DOHH2 (cell line): ENCODE data around the gene OOSP3.
"Not testable (repeated sequence)": the region's sequence is repeated elsewhere in the genome, so short reads cannot be mapped to it uniquely, and the experiment has no call there.

ENCODE experiments used
- H3F3A ChIP-seq: fragments of 200-600 bp; sonication (generic), shearing (Covaris generic); 2 replicates; pipeline ENCODE4 v1.6.0; 2016; ENCODE audit warnings: antibody characterized with exemption, mild to moderate bottlenecking; ENCODE audit not compliant: control insufficient read depth, insufficient read depth
- H3K27ac ChIP-seq: fragments of 200-600 bp; sonication (generic); 2 replicates; pipeline ENCODE4 v1.5.1; 2014; ENCODE audit warnings: low read depth, mild to moderate bottlenecking, low read length, moderate library complexity
- H3K27me3 ChIP-seq: fragments of 200-600 bp; sonication (generic); 2 replicates; pipeline ENCODE4 v1.6.1; 2014; ENCODE audit warnings: mild to moderate bottlenecking, low read length, mixed read lengths; ENCODE audit not compliant: control insufficient read depth
- H3K36me3 ChIP-seq: fragments of 200-600 bp; sonication (generic); 2 replicates; pipeline ENCODE4 v1.6.1; 2014; ENCODE audit warnings: mild to moderate bottlenecking, low read length, moderate library complexity, mixed read lengths; ENCODE audit not compliant: control insufficient read depth
- H3K4me1 ChIP-seq: fragments of 200-600 bp; sonication (generic); 2 replicates; pipeline ENCODE4 v1.6.1; 2014; ENCODE audit warnings: mild to moderate bottlenecking, low read length, mixed read lengths; ENCODE audit not compliant: control insufficient read depth
- H3K4me2 ChIP-seq: fragments of 200-600 bp; sonication (generic); 2 replicates; pipeline ENCODE4 v1.6.0; 2014; ENCODE audit warnings: mild to moderate bottlenecking, low read length, moderate library complexity
- H3K4me3 ChIP-seq: fragments of 200-600 bp; sonication (generic); 2 replicates; pipeline ENCODE4 v1.5.1; 2014; ENCODE audit warnings: mild to moderate bottlenecking, low read length, mixed read lengths
- H3K79me2 ChIP-seq: fragments of 200-600 bp; sonication (generic); 2 replicates; pipeline ENCODE4 v1.6.1; 2014; ENCODE audit warnings: mild to moderate bottlenecking, low read length, mixed read lengths; ENCODE audit not compliant: control insufficient read depth
- H3K9me2 ChIP-seq: fragments of 200-600 bp; sonication (generic); replicated peaks from 2 replicates; pipeline ENCODE4 v1.6.1; 2014; ENCODE audit warnings: mild to moderate bottlenecking, low read length, mixed read lengths; ENCODE audit not compliant: control insufficient read depth
- H3K9me3 ChIP-seq: fragments of 200-600 bp; sonication (generic); 2 replicates; pipeline ENCODE4 v1.6.1; 2014; ENCODE audit warnings: antibody characterized with exemption, low read length, mixed read lengths; ENCODE audit not compliant: control insufficient read depth, insufficient read depth
- H4K20me1 ChIP-seq: fragments of 200-600 bp; sonication (generic); 2 replicates; pipeline ENCODE4 v1.6.0; 2014; ENCODE audit warnings: low read depth, mild to moderate bottlenecking, antibody characterized with exemption, low read length, moderate library complexity; ENCODE audit not compliant: control insufficient read depth, insufficient read depth
- EZH2phosphoT487 ChIP-seq: fragments of 200-600 bp; sonication (generic); IDR thresholded peaks from 2 replicates; pipeline ENCODE4 v1.6.1; 2017; ENCODE audit warnings: borderline replicate concordance, mild to moderate bottlenecking, antibody characterized with exemption, low read length, moderate library complexity, mixed read lengths
- TF ChIP-seq, protein P1 (sequence below): fragments of 200-600 bp; sonication (generic); IDR thresholded peaks from one replicate; pipeline ENCODE4 v1.5.1; 2014; ENCODE audit warnings: antibody characterized with exemption, mild to moderate bottlenecking, low read depth, low read length; ENCODE audit not compliant: poor library complexity, severe bottlenecking

OOSP3 gene

GRCh38 chr11:59899532-59899931 lies 20.9 kb downstream of the OOSP3 start:
- Histone ChIP-seq H3K9me2 (no peaks in the 10 kb centered on the region), H3K4me2 (no peak overlapping the region), H3K27me3 (no peaks in the 10 kb centered on the region), H3K4me3 (no peak overlapping the region), H3K9me3 (no peaks in the 10 kb centered on the region), H3K27ac (no peak overlapping the region), H3K4me1 (no peaks in the 10 kb centered on the region), H3K79me2 (no peaks in the 10 kb centered on the region), H3F3A (no peaks in the 10 kb centered on the region), H3K36me3 (no peaks in the 10 kb centered on the region), H4K20me1 (no peaks in the 10 kb centered on the region)
- TF ChIP-seq EZH2phosphoT487, result no peak
- TF ChIP-seq, protein P1, sequence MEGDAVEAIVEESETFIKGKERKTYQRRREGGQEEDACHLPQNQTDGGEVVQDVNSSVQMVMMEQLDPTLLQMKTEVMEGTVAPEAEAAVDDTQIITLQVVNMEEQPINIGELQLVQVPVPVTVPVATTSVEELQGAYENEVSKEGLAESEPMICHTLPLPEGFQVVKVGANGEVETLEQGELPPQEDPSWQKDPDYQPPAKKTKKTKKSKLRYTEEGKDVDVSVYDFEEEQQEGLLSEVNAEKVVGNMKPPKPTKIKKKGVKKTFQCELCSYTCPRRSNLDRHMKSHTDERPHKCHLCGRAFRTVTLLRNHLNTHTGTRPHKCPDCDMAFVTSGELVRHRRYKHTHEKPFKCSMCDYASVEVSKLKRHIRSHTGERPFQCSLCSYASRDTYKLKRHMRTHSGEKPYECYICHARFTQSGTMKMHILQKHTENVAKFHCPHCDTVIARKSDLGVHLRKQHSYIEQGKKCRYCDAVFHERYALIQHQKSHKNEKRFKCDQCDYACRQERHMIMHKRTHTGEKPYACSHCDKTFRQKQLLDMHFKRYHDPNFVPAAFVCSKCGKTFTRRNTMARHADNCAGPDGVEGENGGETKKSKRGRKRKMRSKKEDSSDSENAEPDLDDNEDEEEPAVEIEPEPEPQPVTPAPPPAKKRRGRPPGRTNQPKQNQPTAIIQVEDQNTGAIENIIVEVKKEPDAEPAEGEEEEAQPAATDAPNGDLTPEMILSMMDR, result no peak

GRCh38 chr11:59900366-59901126 lies 22.0 kb downstream of the OOSP3 start:
- Histone ChIP-seq H3K79me2 (no peaks in the 10 kb centered on the region), H3K9me3 (no peaks in the 10 kb centered on the region), H3K4me3 (no peak overlapping the region), H3K4me2 (no peak overlapping the region), H4K20me1 (no peaks in the 10 kb centered on the region), H3K27ac (no peak overlapping the region), H3K27me3 (no peaks in the 10 kb centered on the region), H3F3A (no peaks in the 10 kb centered on the region), H3K4me1 (no peaks in the 10 kb centered on the region), H3K36me3 (no peaks in the 10 kb centered on the region), H3K9me2 (no peaks in the 10 kb centered on the region)
- TF ChIP-seq, protein P1, result no peak
- TF ChIP-seq EZH2phosphoT487, result no peak

GRCh38 chr11:59901306-59901705 lies 22.7 kb downstream of the OOSP3 start:
- no peaks in the 10 kb centered on the region for H3F3A ChIP-seq
- H3K27ac ChIP-seq, result no peak overlapping the region
- no peaks in the 10 kb centered on the region for H3K36me3 ChIP-seq
- no peaks in the 10 kb centered on the region for H3K9me2 ChIP-seq
- no peaks in the 10 kb centered on the region for H3K27me3 ChIP-seq
- H3K9me3 ChIP-seq, result no peaks in the 10 kb centered on the region
- no peaks in the 10 kb centered on the region for H3K4me1 ChIP-seq
- H4K20me1 ChIP-seq, result no peaks in the 10 kb centered on the region
- H3K79me2 ChIP-seq, result no peaks in the 10 kb centered on the region
- H3K4me3 ChIP-seq, result no peak overlapping the region
- H3K4me2 ChIP-seq, result no peak overlapping the region
- no peak for TF ChIP-seq EZH2phosphoT487
- TF ChIP-seq, protein P1, result no peak

DNA sequence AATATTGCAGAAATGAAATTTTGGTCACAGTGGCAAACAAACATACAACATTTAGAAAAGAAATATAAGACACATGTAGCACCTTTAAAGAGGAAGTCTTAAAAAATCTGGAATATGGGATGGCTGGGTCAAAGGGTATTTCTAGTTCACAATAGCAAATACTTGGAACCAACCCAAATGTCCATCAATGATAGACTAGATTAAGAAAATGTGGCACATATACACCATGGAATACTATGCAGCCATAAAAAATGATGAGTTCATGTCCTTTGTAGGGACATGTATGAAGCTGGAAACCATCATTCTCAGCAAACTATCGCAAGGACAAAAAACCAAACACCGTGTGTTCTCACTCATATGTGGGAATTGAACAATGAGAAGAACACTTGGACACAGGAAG lies 25.0 kb downstream of the OOSP3 start:
- not testable (repeated sequence) for H3K4me3 ChIP-seq, H4K20me1 ChIP-seq, H3K36me3 ChIP-seq, H3K4me2 ChIP-seq, H3K4me1 ChIP-seq, H3K27ac ChIP-seq, H3K27me3 ChIP-seq, H3F3A ChIP-seq, H3K79me2 ChIP-seq, H3K9me3 ChIP-seq, H3K9me2 ChIP-seq
